ENCODE measurements around the gene DPP6.
A peak's percentile ranks its signal among the peaks of the same experiment; 100 is the strongest.

Gene DPP6

DNA sequence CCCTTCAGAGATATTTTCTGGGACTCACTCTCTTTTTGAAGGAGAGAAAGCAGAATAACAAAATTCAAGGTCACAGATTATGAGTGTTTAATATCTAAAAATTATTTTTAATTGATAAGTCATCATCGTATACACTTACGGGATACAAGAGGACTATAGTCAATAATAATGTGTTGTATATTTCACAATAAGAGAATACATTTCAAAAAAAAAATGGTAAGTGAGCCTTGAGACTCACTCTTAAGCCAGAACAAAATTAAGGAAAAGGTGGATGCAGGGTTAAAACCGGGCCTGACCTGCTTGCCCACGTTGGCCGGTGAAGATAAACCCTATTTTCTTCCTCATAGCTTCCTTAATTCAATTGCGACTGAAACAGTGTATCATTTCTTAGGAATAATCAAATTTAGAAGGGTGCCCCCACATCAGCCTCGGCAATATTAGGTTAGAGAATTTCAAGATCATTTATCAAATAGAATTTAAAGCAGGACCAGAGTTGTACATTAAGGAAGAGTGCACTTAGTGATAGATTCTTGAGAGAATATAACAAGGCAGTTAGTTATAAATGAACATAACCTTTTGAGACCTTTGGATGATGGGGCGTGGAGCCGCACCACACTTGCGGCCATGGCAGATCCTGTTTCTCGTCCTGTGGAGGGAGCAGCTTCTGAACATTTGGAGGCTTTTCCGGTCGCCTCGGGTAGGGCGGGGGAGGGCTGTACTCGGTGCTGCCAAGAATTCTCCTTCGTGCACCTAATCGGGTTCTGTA, 628.9 kb downstream of the DPP6 start:
- no peak for DNase-seq

DNA sequence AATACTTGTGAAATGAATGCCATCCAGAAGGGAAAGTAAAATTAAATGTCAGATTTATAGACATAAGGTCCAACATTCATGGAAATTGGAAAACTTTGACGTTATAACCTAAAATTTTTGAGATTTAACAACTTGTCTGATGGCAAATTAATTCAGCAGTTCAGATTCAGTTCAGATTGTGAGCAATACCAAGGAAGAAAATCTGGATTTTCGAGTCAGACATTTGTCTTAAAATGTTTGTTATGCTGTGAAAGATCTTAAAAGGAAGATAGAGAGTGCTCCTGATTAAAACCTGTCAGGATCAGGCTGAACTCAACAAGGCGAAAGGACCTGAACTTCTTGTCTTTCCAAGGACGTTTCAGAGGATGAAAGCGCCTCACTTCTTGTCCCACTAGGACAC, 629.8 kb downstream of the DPP6 start:
- no peak for DNase-seq

DNA sequence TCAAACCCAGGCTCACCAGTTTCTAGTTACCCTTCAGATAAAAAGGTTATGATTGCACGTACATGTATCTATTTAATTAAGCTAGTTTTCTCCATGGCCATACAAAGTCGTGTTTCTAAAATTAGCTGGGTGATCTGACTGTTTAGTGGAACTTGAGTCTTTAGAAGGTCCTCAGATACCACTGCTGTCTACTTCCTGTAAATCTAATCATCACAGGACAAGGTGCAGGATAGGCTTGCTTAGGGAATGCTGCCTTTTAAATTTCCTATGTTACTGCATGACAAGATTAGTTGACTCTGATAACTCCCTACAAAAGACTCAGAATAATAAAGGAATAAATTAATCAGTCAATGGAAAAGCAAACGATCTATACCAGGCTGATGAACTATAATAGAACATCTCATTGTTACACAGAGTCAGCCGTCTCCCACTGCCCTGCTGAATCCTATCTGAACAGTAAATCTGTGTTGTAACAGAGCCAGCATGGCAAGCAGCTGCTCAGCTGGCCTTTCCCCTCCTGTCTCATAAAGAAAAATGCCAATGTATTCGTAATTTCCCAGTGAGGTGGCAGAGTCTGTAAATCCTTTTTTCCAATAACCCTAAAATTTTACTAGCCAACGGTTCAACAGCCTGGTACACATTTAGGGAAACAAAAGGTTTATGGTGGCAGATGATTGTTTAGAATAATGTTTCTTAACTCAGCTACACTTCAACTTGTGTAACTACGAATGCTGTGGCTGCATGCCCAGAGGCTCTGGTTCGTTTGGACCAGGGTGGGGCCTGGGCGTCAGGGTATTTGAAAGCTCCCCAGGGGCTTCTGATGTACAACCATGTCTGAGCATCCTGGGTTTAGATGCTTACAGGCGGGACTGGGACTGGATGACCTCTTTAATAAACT, 632.7 kb downstream of the DPP6 start:
- DNase-seq: no peak

DNA sequence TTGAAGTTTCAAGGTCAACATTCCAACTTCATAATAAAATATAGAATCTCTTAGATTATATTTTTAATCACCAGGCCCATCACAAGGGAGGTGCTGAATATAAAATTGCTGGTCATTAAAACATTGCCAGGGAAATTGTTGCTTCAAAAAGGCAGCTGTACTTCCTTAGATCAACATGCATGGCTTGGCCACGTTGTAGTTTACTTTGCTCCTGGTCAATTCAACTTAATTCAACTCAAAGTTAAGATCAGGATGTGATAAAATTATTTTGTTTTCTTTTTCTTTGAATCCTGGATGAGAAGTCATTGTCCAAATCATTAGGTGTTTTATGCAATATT, 633.3 kb downstream of the DPP6 start:
- DNase-seq: no peak

DNA sequence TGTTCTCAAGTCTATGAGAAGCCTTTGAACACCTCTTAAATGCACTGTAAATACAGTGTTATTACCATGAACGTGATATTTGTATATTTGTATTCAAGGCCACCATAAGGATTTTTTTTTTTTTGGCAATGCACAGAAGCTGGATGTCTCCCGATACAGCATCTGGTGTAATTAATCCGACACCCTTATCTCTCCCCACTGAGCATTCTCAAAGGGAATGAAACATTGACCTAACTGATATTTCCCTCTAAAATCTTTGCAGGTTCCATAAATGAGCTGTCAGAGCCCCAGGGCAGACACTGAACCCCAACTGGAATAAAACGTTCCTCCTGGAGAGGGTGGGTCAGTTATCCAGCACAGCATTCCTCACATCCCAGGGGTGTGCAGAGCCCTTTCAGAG, 634.1 kb downstream of the DPP6 start:
- DNase-seq: no peak

DNA sequence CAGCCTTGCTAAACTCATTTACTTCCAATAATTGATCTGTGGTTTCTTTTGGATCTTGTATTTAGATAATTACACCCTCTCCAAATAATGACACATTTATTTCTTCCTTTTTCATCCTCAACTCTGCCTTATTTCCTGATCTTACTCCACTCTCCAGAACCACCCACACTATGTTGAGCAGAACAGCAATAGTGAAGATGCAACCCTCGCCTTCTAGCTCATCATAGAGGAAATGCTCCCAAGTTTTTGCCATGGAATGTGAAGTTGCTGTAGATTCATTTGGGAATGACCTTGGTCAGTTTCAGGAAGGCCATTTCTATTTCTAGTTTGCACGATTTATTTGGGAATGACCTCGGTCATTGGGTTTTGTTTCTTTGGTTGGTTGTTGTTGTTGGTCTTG, 636.8 kb downstream of the DPP6 start:
- DNase-seq: no peak

DNA sequence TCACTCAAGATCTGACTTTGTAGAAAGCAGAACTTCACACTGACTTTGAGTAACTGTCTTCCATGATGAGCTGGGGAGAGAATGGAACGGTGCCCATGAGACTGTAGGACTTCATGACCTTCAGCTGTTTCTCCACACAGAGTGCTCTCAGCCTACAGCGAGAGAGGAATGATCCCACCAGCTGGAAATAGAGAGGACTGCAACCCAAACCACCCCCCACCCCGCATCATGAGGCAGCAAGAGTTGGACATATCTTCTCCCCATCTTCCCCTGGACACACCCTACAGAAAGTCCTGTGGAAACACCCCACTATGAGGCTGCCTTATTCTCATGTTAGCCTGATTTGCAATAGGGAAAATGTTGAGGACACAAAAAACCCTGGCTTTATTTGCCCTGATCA, 638.2 kb downstream of the DPP6 start:
- no peak for DNase-seq

DNA sequence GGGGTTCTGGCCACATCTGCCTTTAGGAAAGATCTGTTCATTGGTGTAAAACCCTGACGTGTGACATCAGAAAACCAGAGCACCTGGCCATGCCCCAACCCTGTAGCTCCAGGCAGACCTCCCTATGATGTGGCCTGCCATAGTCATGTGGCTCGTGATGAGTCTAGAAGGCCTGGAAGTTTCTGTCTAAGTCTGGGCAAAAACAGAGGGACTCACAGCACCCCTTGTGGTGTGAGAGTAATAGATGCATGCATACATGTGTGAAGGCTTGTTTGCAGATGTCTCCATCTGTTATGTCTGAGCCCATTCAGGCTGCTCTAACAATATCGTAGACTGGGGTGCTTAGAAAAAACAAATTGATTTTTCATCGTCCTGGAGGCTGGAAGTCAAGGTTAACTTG, 641.5 kb downstream of the DPP6 start:
- no peak for DNase-seq

DNA sequence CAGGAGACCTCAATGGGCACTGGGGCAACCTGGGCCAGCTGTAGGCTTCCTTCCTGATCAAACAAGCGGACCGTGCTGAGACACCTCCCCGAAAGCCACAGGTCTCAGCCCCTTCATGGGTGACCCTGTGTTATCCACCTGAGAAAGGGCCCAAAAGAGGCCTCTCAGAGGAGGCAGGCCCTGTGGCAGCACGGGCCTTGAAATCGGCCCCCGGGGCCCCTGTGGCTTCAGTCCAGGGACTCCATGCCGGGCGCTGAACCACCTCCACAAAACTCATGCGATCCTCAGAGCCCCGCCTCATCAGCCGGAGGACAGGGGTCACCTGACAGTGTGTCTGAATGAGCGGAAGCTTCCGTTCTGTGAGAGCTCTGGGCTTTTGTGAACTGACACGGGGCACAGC, 643.6 kb downstream of the DPP6 start:
- no peak for DNase-seq

DNA sequence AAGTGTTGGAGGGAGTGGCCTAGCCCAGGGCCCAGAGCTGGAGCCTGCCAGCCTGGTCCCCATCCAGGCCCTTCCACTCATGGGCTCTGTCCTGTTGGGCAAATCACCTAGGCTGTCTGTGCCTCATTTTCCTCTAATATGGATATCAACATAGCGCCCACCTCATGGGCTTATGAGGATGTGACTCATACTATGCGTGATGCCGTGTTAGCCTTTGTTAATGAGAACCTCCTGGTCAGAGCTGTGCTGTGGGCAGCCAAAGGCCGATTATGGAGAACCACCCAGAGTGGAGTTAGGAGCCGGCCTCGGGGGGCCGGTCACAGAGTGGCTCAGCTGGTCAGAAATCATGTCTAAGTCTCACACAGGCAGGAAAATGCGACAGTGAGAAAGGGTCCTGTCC, 644.4 kb downstream of the DPP6 start:
- DNase-seq: no peak

DNA sequence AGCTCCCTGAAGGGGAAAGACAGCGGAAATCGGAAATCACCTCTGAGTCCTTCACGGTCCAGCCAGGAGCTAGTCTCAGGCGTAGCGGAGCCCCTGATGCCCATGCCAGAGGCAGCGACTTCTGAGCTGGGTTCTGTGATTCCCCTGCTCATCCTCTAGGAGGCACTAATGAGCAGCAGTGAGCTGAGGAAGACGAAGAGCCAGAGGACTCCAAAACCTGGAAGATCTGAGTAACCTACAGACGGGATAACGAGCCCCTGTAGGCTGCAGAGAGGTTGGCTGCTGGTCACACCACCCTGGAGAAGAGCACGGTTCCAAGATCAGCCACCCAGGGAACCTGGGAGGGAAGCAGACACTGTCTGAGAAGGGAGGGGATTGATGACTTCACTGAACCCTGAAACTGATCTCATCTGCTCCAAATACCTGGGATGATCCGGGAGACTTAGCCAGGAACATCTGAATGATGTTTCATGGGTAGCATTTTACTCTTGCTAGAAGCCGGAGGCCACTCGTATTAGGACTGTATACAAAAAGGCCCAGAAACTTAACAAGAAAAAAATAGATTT, 646.6 kb downstream of the DPP6 start:
- DNase-seq: no peak

DNA sequence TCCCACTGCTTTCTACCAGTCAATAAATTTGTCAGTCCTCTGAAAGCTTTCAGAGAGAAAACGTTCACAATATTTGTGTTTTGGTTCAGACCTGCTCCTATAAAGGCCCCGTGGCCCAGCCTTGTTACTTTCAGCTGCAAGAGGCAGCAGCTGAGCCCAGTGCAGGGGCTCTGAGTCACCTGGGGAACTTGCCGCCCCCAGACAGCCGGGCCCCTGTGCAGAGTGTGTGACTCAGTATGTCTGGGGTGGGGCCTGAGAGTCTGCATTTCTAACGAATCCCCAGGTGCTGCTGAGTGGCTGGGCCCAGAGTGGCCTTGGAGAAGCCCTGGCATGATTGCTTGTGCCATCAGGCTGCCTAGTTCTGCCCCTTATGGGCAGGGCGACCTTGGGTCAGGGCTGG, 647.2 kb downstream of the DPP6 start:
- no peak for DNase-seq

DNA sequence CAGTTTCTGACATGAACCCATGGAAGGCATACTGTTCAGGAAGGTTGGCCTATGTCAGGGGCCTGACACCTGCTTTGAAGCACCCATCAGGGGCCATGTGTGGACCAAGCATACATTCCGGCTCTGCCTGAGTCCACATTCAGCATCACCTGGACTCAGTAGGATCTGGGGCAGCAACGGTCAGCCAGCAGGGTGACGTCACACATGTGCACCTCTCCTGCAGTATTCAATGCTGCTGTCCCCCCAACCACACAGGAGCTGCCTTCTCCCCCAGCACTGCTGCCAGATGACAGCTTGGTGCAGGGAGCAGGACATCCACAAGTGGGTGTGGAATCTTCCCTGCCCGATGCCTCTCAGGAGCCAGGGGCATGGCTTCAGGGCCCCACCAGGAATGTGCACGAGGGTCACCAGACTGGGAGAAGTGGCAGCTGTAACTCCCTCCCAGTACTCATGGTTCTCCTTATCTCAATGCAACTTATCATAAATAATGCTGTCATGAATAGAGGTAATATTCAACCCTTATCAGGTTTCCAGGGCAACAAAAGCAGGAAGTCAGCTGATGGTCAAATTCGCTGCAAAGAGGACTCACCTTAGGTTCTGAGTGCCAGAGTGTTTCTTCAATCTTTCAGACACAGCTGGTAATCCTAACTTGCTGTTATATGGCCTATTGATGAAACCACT, 657.8 kb downstream of the DPP6 start:
- no peak for DNase-seq

DNA sequence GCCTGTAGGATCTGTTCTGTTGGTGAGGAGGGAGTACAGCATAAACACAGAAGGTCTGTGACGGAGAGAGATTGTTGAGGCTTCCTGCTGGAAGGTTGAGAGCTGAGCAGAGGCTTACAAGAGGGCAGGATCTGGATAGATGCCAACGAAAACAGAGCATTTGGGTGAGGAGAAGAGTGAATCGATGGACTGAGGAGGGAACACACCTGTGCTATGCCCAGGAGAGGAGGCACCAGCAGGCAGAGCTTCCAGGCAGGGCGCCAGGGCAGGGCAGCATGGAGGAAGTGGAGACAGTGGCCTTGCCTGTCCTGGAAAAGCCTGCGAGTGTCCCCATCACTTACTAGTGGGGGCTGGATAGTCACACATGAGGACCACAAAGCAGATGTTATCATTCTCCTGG, 667.8 kb downstream of the DPP6 start:
- DNase-seq: peak; percentile 78

DNA sequence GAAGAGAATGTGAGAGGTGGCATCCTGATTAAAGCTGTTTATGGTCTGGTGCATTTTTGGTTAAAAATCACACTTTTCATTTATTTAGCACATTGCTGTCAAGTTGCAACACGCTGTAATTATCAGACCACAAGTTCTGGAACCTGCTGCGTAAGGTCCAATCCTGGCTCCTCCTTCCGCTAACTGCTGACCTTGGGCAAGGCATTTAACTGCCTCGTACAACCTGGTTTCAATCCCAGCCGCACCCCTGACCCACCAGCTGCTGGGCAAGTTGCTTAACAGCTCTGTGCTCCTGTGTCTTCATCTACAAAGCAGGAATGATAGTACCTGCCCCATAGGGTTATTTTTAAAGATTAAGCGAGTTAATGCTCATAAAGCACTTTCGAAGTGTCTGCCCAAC, 668.9 kb downstream of the DPP6 start:
- no peak for DNase-seq

DNA sequence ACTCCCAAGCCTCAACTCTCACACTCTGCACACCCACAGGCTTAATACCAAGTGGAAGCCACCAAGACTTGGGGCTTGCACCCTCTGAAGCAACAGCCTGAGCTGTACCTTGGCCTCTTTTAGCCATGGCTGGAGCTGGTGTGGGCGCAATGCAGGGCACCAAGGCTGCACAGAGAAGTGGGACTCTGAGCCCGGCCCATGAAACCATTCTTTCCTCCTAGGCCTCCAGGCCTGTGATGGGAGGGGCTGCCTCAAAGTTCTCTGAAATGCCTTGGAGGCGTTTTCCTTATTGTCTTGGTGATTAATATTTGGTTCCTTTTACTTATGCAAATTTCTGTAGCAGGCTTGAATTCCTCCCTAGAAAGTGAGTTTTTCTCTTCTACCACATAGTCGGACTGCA, 674.2 kb downstream of the DPP6 start:
- no peak for DNase-seq

DNA sequence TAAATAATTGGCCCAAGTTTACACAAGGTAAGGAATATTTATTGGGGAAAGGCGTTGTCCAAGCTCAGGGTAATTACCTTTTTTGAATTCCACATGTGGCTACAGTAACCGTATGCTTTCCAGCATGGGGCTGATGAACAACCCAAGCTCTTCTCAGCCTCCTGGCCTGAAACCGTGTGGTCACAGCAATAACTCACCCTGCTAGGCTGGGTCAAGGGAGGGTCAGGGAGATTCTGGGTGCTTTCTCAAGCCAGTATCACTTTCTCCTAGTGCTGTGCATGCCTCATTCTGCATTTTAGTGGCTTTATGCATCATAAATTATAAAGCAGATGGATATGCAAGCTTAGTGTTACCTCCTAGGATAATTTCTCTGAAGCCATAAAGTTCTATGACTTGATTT, 676.9 kb downstream of the DPP6 start:
- DNase-seq: no peak

DNA sequence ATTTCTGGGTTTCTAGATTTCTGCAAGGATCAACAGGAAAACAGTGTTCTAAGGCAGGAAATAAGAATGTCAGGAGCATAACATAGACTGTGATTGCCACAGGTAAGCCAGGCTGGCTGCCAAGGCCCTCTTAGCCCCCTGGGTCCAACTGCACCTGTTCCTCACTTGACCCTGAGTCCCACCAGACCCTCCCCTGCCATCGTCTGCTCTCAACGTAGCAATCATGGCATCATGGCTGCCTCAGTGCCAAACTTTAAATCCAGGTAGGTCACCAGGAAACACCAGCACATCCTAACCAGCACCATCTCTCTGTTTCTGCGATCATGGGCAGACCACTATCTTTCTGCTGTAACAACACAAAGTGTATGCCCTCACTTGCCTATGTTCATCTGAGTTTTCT, 683.6 kb downstream of the DPP6 start:
- DNase-seq: no peak

DNA sequence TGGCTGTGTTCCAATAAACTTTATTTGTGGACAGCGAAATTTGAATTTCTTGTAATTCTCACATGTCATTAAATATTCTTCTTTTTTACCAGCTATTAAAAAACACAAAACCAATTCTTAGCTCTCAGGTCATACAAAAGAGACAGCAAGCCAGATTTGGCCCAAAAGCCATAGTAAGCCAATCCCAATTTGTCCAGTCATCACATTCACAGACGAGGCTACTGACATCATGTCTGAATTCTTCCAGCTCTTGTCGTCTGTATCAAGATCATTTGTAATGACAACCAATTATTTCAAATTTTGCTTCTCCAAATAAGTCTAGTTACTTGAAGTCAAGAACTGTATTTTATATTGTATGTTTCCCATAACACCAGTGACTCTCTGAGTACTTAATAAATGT, 684.2 kb downstream of the DPP6 start:
- DNase-seq: no peak

DNA sequence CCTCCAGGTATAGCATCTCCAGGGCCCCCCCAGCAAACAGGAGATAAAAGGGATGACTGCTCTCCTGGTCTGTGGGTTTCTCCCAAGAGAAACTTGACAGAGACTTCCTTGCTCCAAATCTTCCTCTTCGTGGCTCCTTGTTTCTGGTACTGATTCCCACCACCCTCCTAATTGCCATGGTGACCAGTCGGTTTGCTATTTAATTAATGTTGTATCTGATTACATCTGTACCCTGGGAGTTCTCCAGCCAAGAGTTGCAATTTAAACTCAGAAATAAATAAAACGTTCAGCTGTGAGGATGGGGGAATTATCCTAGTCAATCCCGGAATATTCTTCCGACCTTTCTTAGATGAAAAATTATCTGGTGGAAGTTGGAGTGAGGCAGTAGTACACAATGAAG, 686.0 kb downstream of the DPP6 start:
- DNase-seq: no peak

DNA sequence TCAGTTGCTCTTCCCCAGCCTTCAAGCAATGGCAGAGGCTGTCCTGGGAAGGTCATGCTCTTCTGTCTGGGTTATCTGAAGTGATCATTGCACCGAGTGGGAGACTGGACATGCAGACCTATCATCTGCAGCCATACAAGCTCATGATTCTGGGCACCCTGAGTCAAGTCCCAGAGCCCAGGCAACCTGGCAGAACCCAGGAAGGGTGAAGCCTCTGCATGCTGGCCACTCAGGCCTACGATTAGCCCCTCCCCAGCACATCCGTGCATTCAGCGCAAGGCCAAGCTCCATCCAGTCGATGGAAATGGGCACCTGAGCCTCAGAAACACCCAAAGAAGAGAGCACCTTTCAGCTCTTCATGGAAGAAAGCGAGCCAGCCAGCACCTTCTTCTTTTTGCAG, 688.9 kb downstream of the DPP6 start:
- DNase-seq: no peak

DNA sequence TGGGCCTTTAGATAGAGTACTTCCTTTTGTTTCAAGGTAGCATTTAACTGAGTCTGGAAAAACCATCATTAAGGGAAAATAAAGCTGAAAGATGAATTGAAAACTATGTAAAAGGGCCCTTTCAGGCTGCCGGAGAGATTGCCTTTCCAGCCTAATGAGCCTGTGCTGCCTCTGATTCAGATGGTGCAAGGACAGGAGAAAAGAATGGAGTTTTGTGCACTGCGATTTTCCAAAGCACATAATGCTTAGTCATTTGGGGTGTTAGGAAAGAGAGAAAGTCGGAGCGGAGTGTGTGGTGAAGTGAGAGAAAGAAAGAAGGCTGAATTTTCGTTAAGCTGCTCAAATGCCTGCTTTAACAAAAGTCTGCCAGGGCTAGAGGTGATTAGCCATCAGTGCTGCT, 691.0 kb downstream of the DPP6 start:
- no peak for DNase-seq

DNA sequence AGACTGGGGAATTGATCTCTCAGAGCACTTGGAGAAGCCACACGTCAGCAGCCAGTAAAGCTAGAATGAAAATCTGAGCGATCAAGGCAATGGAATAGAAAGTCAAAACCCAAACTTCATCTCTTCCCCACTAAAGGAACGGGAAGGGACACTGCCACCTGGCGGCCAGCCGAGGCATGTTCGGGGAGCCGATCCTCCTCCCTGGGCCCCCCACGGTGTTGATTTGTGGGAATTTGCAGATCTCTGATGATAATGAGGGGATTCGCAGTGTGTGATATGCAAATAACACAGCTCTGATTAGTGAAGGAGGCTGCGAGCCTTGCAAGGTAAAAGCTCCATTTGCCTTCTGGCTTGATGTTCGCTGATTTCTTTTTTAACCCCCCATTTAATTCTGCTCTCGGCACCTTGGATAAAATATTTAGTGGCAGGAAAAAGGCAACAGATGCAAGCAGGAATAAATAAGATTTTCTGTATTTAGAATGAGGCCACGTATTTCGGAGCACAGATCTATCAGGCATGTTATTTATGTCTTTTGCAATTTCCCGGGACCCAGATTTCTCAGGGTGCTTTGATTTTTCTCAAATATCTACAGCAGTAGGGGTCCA, 692.2 kb downstream of the DPP6 start:
- no peak for DNase-seq

Measured in DMS79 treated with DMSO at 0.1 percent for 48 hours (cell line).